CD14-positive monocyte (primary cell): ENCODE data around the gene BTBD1. TPM values are rescaled to one million over a fixed set of nuclear protein-coding genes. Genes with fewer than 3 reads are reported as not detected.
"Not testable (repeated sequence)": the region's sequence is repeated elsewhere in the genome, so short reads cannot be mapped to it uniquely, and the experiment has no call there.

ENCODE experiments used
- DNase-seq, 3 donors: peaks; one replicate each; pipeline ENCODE4 v3.0.0-alpha.2; 2011 to 2022
- H2AFZ ChIP-seq: 2 replicates; pipeline ENCODE4 v1.6.0; 2012; ENCODE audit warnings: mild to moderate bottlenecking, low read depth, low read length, inconsistent platforms; ENCODE audit not compliant: insufficient read depth, poor library complexity, severe bottlenecking
- H3K27ac ChIP-seq, 2 donors: 1 replicate in 1 of 2; 2 replicates in 1 of 2; pipeline ENCODE4 v1.5.1; 2012 to 2013; ENCODE audit warnings: low read length in 2 of 2, control low read depth in 1 of 2, inconsistent platforms in 1 of 2, low read depth in 1 of 2, mild to moderate bottlenecking in 1 of 2
- H3K27me3 ChIP-seq, 2 donors: one replicate each; pipeline versions ENCODE4 v1.6.0 to v1.6.1; 2011 to 2013; ENCODE audit warnings: low read length in 2 of 2; ENCODE audit not compliant: control insufficient read depth in 2 of 2, insufficient read depth in 2 of 2
- H3K36me3 ChIP-seq, 2 donors: replicated peaks in 1 of 2; 1 replicate in 1 of 2; 2 replicates in 1 of 2; pipeline versions ENCODE4 v1.5.1 to v1.6.1; 2012 to 2013; ENCODE audit warnings: low read length in 2 of 2, control low read depth in 1 of 2, inconsistent platforms in 1 of 2, mild to moderate bottlenecking in 1 of 2; ENCODE audit not compliant: insufficient read depth in 2 of 2, control insufficient read depth in 1 of 2
- H3K4me1 ChIP-seq, 2 donors: 1 replicate in 1 of 2; 2 replicates in 1 of 2; pipeline versions ENCODE4 v1.5.1 to v1.6.1; 2012 to 2013; ENCODE audit warnings: low read length in 2 of 2, control low read depth in 1 of 2, inconsistent platforms in 1 of 2, mild to moderate bottlenecking in 1 of 2, moderate library complexity in 1 of 2; ENCODE audit not compliant: insufficient read depth in 2 of 2, control insufficient read depth in 1 of 2
- H3K4me2 ChIP-seq: replicated peaks from 2 replicates; pipeline ENCODE3; 2012; ENCODE audit warnings: low read length, moderate library complexity, mild to moderate bottlenecking; ENCODE audit not compliant: poor library complexity, severe bottlenecking; ENCODE audit errors: extremely low read depth
- H3K4me3 ChIP-seq, 3 experiments: fragments of 200-600 bp in 1 of 3; sonication (generic) in 1 of 3; replicated peaks in 1 of 3; 1 replicate in 2 of 3; 2 replicates in 1 of 3; pipeline ENCODE4 v1.5.1; 2011 to 2013; ENCODE audit warnings: low read length in 3 of 3, mild to moderate bottlenecking in 3 of 3, control low read depth in 2 of 3, low read depth in 2 of 3, inconsistent platforms in 1 of 3, moderate library complexity in 1 of 3
- H3K79me2 ChIP-seq: 2 replicates; pipeline ENCODE4 v1.6.0; 2012; ENCODE audit warnings: mild to moderate bottlenecking, control low read depth, inconsistent platforms, low read length, moderate library complexity; ENCODE audit not compliant: insufficient read depth
- H3K9ac ChIP-seq: 2 replicates; pipeline ENCODE4 v1.6.0; 2017; ENCODE audit warnings: low read length, mild to moderate bottlenecking; ENCODE audit not compliant: insufficient read depth, poor library complexity, severe bottlenecking
- H3K9me3 ChIP-seq, 2 donors: replicated peaks in 1 of 2; 1 replicate in 1 of 2; 2 replicates in 1 of 2; pipeline versions ENCODE4 v1.5.1 to v1.6.1; 2012 to 2013; ENCODE audit warnings: low read length in 2 of 2, control low read depth in 1 of 2; ENCODE audit not compliant: control insufficient read depth in 1 of 2, insufficient read depth in 1 of 2
- H4K20me1 ChIP-seq: 2 replicates; pipeline ENCODE4 v1.6.0; 2012; ENCODE audit warnings: mild to moderate bottlenecking, low read length, control low read depth, moderate library complexity; ENCODE audit not compliant: insufficient read depth
- H3K27ac Mint-ChIP-seq, 7 donors: one replicate each; pipeline ENCODE4 v1.8.0; 2020; ENCODE audit warnings: mild to moderate bottlenecking in 7 of 7, mixed read lengths in 7 of 7, moderate library complexity in 6 of 7, inconsistent platforms in 2 of 7
- H3K27me3 Mint-ChIP-seq, 3 donors: one replicate each; pipeline ENCODE4 v1.8.0; 2021 to 2022; ENCODE audit warnings: low read depth in 3 of 3, mild to moderate bottlenecking in 3 of 3, mixed read lengths in 3 of 3, moderate library complexity in 3 of 3, inconsistent platforms in 1 of 3
- H3K36me3 Mint-ChIP-seq, 2 donors: one replicate each; pipeline ENCODE4 v1.8.0; 2020; ENCODE audit warnings: mixed read lengths in 2 of 2, inconsistent platforms in 1 of 2, mild to moderate bottlenecking in 1 of 2
- H3K4me1 Mint-ChIP-seq: one replicate; pipeline ENCODE4 v1.8.0; 2020; ENCODE audit warnings: mild to moderate bottlenecking, mixed read lengths
- H3K4me3 Mint-ChIP-seq, 2 donors: one replicate each; pipeline ENCODE4 v1.8.0; 2020; ENCODE audit warnings: mild to moderate bottlenecking in 2 of 2, mixed read lengths in 2 of 2, moderate library complexity in 1 of 2
- H3K9me3 Mint-ChIP-seq, 7 donors: one replicate each; pipeline ENCODE4 v1.8.0; 2020 to 2022; ENCODE audit warnings: mixed read lengths in 7 of 7, mild to moderate bottlenecking in 6 of 7, moderate library complexity in 6 of 7, inconsistent platforms in 2 of 7
- CTCF ChIP-seq: fragments of 200-600 bp; IDR thresholded peaks from one replicate; pipeline ENCODE4 v1.8.0; 2022; ENCODE audit warnings: antibody characterized with exemption, mild to moderate bottlenecking
- WGBS: methylation state at CpG from one replicate; pipeline ENCODE4 v1.1.5; 2013; ENCODE audit warnings: missing lambda C conversion rate; ENCODE audit not compliant: insufficient coverage; 5-methylcytosine and 5-hydroxymethylcytosine counted together
- intact Hi-C, 2 donors: fragments of 100-400 bp; cut with micrococcal nuclease; formaldehyde crosslinking; loops; one replicate each; pipeline versions ENCODE4 v1.15.0 to v1.15.1; 2023
- polyA plus RNA-seq, 3 donors: library from polyadenylated mRNA; depleted of rRNA in 1 of 3; unstranded in 2 of 3; stranded (reverse) in 1 of 3; fragments of 300-500 nt in 2 of 3; fragments of >200 nt in 1 of 3; fragmentation: Illumina TruSeq in 2 of 3; gene quantifications; 1 replicate in 2 of 3; 2 replicates in 1 of 3; pipeline ENCODE4 v1.2.3, GENCODE V29; 2012 to 2021

BTBD1 gene
- polyA plus RNA-seq, 3 donors, result 18.0 to 48.8 (median 37.2) TPM

- Mint-ChIP-seq H3K27me3 (peaks cover 0 to 8% (median 6%) of the 10 kb centered on the region in 3 donors), H3K4me1 (peaks cover 19% of the 10 kb centered on the region), H3K27ac (peak overlapping the region; percentile 86 to 94 (median 89)), H3K4me3 (peak overlapping the region in 1 of 2 donors; percentile 68), H3K9me3 (peaks cover 0 to 5% (median 3%) of the 10 kb centered on the region in 7 donors), H3K36me3 (no peaks in the 10 kb centered on the region)
- intact Hi-C loops, result no loop called here
- Histone ChIP-seq H3K4me2 (peak overlapping the region; percentile 51), H2AFZ (peak overlapping the region; percentile 63), H3K4me1 (peaks cover 16 to 18% of the 10 kb centered on the region in 2 donors), H3K27me3 (no peaks in the 10 kb centered on the region), H4K20me1 (no peaks in the 10 kb centered on the region), H3K4me3 (peak overlapping the region in 1 of 3 experiments; percentile 7), H3K27ac (peak overlapping the region; percentile 20 to 71), H3K79me2 (no peaks in the 10 kb centered on the region), H3K9me3 (no peaks in the 10 kb centered on the region), H3K9ac (no peak overlapping the region), H3K36me3 (no peaks in the 10 kb centered on the region)
- no peak for TF ChIP-seq CTCF
- peak; percentile 66 to 83 (median 77) for DNase-seq
- 0% methylated on average over 2 of the region's 4 CpGs for WGBS
These were observed 25.4 kb upstream of the BTBD1 start for GRCh38 chr15:83092309-83092976.

GRCh38 chr15:83091965-83092308, 24.9 kb upstream of the BTBD1 start:
- H3K36me3 Mint-ChIP-seq, H3K79me2 ChIP-seq, H3K27me3 Mint-ChIP-seq, H4K20me1 ChIP-seq, H3K9me3 ChIP-seq, intact Hi-C loops, DNase-seq, H3K9ac ChIP-seq, H3K27me3 ChIP-seq, H3K9me3 Mint-ChIP-seq, H3K36me3 ChIP-seq: not testable (repeated sequence)
- Histone ChIP-seq H3K27ac (peak overlapping the region in 1 of 2 donors; percentile 71), H3K4me2 (peak overlapping the region; percentile 51), H3K4me3 (peak overlapping the region in 1 of 3 experiments; percentile 7), H3K4me1 (peaks cover 16 to 18% of the 10 kb centered on the region in 2 donors), H2AFZ (peak overlapping the region; percentile 63)
- peak overlapping the region in 1 of 2 donors; percentile 68 for H3K4me3 Mint-ChIP-seq
- WGBS, result no CpG with 5 or more reads among the region's 3 CpGs
- H3K4me1 Mint-ChIP-seq, result peaks cover 19% of the 10 kb centered on the region
- peak overlapping the region; percentile 86 to 94 (median 89) for H3K27ac Mint-ChIP-seq
